Common myeloid progenitor, CD34-positive (primary cell): ENCODE measurements around the gene DOCK2.

ENCODE experiments used
- CTCF ChIA-PET: fragments of 350-600 bp; sonication (Branson Sonifier 250); formaldehyde crosslinking; loops from one replicate; lab custom pipeline; 2021; ENCODE audit warnings: antibody characterized with exemption; lab: Charles Lee
- POLR2A ChIA-PET: fragments of 350-600 bp; sonication (Branson Sonifier 250); formaldehyde crosslinking; loops from one replicate; lab custom pipeline; 2021; ENCODE audit warnings: antibody characterized with exemption; lab: Charles Lee
- DNase-seq, 3 donors: peaks; one replicate each; pipeline versions ENCODE4 v3.0.0 to v3.0.0-alpha.2; 2013
- H3K27ac ChIP-seq, 2 experiments: 1 replicate in 1 of 2; 2 replicates in 1 of 2; pipeline ENCODE4 v1.7.0; 2013; ENCODE audit warnings: inconsistent platforms in 2 of 2, low read length in 2 of 2, mild to moderate bottlenecking in 2 of 2, low read depth in 1 of 2, moderate library complexity in 1 of 2; ENCODE audit not compliant: severe bottlenecking in 2 of 2, insufficient read depth in 1 of 2, poor library complexity in 1 of 2
- H3K27me3 ChIP-seq, 5 experiments: replicated peaks in 2 of 5; 1 replicate in 3 of 5; 2 replicates in 2 of 5; pipeline versions ENCODE4 v1.6.1 to v1.7.0; 2013; ENCODE audit warnings: low read length in 4 of 5, mild to moderate bottlenecking in 2 of 5, moderate library complexity in 2 of 5, inconsistent platforms in 1 of 5; ENCODE audit not compliant: insufficient read depth in 5 of 5, control insufficient read depth in 4 of 5
- H3K36me3 ChIP-seq, 4 experiments: 1 replicate in 2 of 4; 2 replicates in 2 of 4; pipeline versions ENCODE4 v1.6.1 to v1.7.0; 2013; ENCODE audit warnings: low read length in 3 of 4, control low read depth in 1 of 4, mild to moderate bottlenecking in 1 of 4; ENCODE audit not compliant: control insufficient read depth in 4 of 4, insufficient read depth in 4 of 4
- H3K4me1 ChIP-seq, 4 experiments: 1 replicate in 3 of 4; 2 replicates in 1 of 4; pipeline versions ENCODE4 v1.6.1 to v1.7.1; 2013; ENCODE audit warnings: low read length in 3 of 4, mild to moderate bottlenecking in 3 of 4, control low read depth in 1 of 4, inconsistent platforms in 1 of 4, moderate library complexity in 1 of 4; ENCODE audit not compliant: control insufficient read depth in 4 of 4, insufficient read depth in 4 of 4; ENCODE audit errors: control extremely low read depth in 1 of 4
- H3K4me3 ChIP-seq, 7 experiments: 1 replicate in 4 of 7; 2 replicates in 3 of 7; pipeline versions ENCODE4 v1.5.1 to v1.7.0; 2013; ENCODE audit warnings: mild to moderate bottlenecking in 7 of 7, low read length in 6 of 7, moderate library complexity in 6 of 7, inconsistent platforms in 2 of 7, low read depth in 2 of 7, control low read depth in 1 of 7; ENCODE audit not compliant: insufficient read depth in 4 of 7, control insufficient read depth in 1 of 7; ENCODE audit errors: extremely low read depth in 1 of 7
- H3K9me3 ChIP-seq, 5 experiments: 1 replicate in 4 of 5; 2 replicates in 1 of 5; pipeline versions ENCODE4 v1.6.1 to v1.7.1; 2013; ENCODE audit warnings: low read length in 4 of 5, mild to moderate bottlenecking in 2 of 5, inconsistent platforms in 1 of 5, low read depth in 1 of 5, moderate library complexity in 1 of 5; ENCODE audit not compliant: control insufficient read depth in 4 of 5, insufficient read depth in 2 of 5; ENCODE audit errors: control extremely low read depth in 1 of 5
- WGBS: methylation state at CpG from one replicate; pipeline ENCODE4 v1.1.5; 2013; ENCODE audit not compliant: insufficient coverage; 5-methylcytosine and 5-hydroxymethylcytosine counted together

DOCK2 gene

DNA sequence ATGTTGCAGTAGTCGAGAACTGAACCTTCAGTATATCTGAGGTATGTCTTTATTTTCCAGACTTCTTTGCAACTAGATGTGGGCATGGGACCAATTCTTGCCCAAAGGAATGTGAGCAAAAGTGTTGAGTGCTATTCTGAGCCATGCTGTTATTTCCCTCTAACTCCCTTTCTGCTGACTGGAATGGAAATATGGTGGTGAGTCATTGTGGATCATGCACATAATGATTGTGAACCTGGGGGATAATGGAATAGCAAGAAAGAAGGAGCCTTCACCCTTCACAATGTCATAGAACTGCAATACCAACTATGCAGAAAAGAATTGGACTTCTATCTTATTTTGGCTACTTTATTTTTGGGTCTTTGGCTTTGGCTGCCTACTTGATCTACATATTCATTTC lies 10.3 kb upstream of the DOCK2 start:
- Histone ChIP-seq H3K9me3 (no peaks in the 10 kb centered on the region), H3K4me3 (no peak overlapping the region), H3K36me3 (no peaks in the 10 kb centered on the region), H3K27ac (no peak overlapping the region), H3K4me1 (no peaks in the 10 kb centered on the region), H3K27me3 (no peaks in the 10 kb centered on the region)
- DNase-seq, result no peak
- WGBS, result no CpG with 5 or more reads among the region's 1 CpG
- POLR2A ChIA-PET, result no interaction called here
- CTCF ChIA-PET, result no interaction called here

DNA sequence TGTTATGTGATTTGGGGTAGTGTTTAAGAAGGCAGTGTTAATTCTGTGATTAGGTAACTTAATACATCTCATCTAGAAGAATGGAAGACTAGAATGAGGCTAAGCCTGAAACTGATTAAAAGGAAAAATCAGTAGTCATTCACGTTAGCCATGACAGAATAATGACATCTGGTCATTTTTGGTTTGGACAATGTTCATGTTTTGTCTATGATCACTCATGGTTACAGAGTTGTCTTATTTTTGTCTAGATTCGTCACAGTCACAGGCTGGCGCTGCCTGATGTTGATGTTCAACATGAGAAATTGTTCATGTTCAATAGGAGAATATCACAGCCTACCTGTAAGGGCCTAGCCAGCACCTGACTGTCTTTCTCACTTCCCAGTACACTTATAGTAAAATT lies 9.5 kb upstream of the DOCK2 start:
- POLR2A ChIA-PET, result no interaction called here
- Histone ChIP-seq H3K4me3 (no peak overlapping the region), H3K36me3 (no peaks in the 10 kb centered on the region), H3K9me3 (no peaks in the 10 kb centered on the region), H3K4me1 (no peaks in the 10 kb centered on the region), H3K27ac (no peak overlapping the region), H3K27me3 (no peaks in the 10 kb centered on the region)
- CTCF ChIA-PET, result no interaction called here
- no peak for DNase-seq
- 90% methylated on average over 3 of the region's 3 CpGs for WGBS

DNA sequence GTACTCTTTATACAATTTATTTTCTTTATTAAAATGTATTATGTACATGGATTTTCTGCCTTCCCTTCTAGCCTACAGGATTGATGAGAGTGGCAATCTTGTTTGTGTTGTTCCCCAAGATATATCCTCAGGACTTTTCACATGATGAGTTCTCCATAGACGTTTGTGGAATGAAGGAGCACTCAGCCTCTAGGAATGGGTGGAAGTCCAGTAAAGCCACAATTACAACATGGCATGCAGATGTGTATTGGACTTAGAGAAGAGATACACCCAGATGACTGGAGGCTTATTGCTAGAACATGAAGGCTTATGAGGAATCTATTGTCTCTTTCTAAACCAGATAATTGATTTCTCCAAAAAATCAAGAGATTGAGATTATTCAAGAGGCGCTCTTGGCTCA lies 8.2 kb upstream of the DOCK2 start:
- WGBS, result no CpG with 5 or more reads among the region's 2 CpGs
- no peaks in the 10 kb centered on the region for H3K27me3 ChIP-seq
- ChIA-PET POLR2A (no interaction called here), CTCF (no interaction called here)
- no peak overlapping the region for H3K27ac ChIP-seq
- no peak for DNase-seq
- H3K4me3 ChIP-seq, result no peak overlapping the region
- H3K9me3 ChIP-seq, result no peaks in the 10 kb centered on the region
- no peaks in the 10 kb centered on the region for H3K36me3 ChIP-seq
- H3K4me1 ChIP-seq, result no peaks in the 10 kb centered on the region

DNA sequence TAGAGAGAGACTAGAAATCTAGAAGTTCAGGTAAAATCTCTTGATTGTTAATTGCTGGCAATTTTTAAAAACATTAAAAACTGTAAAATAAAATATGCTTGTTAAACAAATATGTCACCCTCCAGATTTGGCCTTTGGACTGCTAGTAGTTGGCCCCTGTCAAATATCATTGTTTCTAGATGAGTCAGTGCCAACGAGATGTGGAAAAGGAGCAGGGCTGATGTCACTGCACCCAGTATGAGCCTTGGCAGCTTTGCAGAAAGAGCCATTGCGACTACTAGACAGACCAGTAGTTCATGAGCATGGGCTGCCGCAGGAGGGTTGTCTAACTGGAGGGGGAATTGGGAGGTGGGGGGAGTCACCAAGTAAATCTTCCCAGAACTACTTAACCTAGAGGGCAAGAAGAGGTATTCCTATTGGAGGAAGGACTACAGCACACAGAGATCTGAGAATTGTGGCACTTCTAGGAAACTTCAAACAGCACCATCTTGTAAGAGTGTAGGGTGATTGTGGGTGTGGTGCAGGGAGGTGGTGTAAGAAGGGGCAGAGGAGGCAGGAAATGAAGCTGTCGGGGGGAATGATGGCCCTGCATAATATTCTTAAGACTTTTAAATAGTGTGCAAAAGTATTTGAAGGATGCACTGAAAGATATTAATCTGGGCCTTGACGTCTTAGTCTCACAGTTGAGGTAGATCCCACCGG lies 7.1 kb upstream of the DOCK2 start:
- CTCF ChIA-PET, result no interaction called here
- POLR2A ChIA-PET, result no interaction called here
- no peak for DNase-seq
- Histone ChIP-seq H3K27ac (no peak overlapping the region), H3K36me3 (no peaks in the 10 kb centered on the region), H3K27me3 (no peaks in the 10 kb centered on the region), H3K9me3 (no peaks in the 10 kb centered on the region), H3K4me1 (no peaks in the 10 kb centered on the region), H3K4me3 (no peak overlapping the region)
- 92% methylated on average over 2 of the region's 6 CpGs for WGBS

DNA sequence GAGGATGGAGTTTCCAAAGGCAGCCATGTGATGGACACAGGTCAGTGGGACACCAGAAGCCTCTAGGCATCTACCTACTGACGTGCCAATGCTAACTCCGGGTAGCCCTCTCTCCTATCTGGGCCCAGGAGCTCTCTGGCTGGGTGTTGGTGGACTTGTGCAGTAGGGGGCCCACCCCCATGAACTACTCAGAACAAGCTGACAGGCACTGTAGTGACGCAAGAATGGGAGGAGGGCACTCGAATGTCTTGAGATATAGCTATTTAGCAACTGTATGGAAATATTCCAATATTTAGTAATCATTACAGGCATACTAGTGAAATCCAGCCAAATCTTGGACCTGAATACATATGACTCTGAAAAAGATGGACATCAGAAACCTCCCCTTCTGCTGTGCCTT lies 5.7 kb upstream of the DOCK2 start:
- no peaks in the 10 kb centered on the region for H3K9me3 ChIP-seq
- ChIA-PET POLR2A (no interaction called here), CTCF (interaction anchor here (0.7 to 1.2 kb wide), 3 partner anchors 13 to 349 kb away, joined by 3 to 4 read pairs (median 3); partner anchors contain the start of gene INSYN2B)
- H3K27me3 ChIP-seq, result no peaks in the 10 kb centered on the region
- no peak overlapping the region for H3K27ac ChIP-seq
- WGBS, result 100% methylated on average over 1 of the region's 4 CpGs
- no peak overlapping the region for H3K4me3 ChIP-seq
- H3K4me1 ChIP-seq, result peaks cover 0 to 3% (median 1%) of the 10 kb centered on the region in 4 experiments
- no peaks in the 10 kb centered on the region for H3K36me3 ChIP-seq
- DNase-seq, result no peak

DNA sequence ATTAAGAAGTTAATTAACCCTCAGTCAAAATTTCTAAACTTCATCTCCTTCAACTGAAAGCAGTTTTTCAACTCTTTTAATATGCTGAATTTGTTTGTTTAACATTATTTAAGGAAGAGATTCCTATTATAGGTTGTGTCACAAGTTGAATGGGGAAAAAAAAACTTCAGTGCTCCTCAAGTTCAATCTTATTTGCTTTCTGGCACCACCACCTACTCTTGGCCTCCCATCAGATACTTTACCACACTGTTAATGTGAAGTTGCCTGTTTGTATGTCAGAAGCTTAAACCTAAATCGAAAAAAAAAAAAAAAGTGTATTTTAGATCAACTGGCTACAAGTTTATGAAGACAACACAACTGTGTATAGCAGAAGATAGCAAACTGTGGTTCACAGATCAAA lies 4.1 kb upstream of the DOCK2 start:
- H3K4me1 ChIP-seq, result peaks cover 2 to 16% (median 12%) of the 10 kb centered on the region in 4 experiments
- DNase-seq, result no peak
- H3K9me3 ChIP-seq, result no peaks in the 10 kb centered on the region
- WGBS, result 100% methylated on average over 1 of the region's 1 CpG
- POLR2A ChIA-PET, result interaction anchor here (0.6 kb wide), 1 partner anchor 576 kb away, joined by 3 read pairs; no protein-coding TSS in a partner anchor
- H3K4me3 ChIP-seq, result no peak overlapping the region
- no peaks in the 10 kb centered on the region for H3K27me3 ChIP-seq
- no peak overlapping the region for H3K27ac ChIP-seq
- CTCF ChIA-PET, result no interaction called here
- H3K36me3 ChIP-seq, result no peaks in the 10 kb centered on the region

DNA sequence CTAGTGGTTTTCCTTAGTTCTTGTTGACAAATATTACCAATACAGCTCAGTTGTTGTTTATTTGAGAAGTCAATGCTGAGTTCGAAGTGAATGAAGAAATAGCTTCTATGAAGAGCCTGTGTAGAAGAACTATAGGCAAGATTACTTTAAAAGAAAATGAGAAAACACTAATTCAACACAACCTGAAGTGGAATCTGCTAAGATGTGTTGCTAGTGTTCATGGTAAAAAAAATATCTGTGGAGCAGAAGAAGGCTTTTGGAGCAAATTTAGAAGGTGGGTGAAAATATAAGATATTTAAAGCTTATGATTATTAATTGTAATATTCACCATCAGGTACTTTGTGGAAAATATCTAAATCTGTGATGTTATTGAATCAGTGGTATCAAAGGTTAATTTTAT lies 2.5 kb upstream of the DOCK2 start:
- no CpG with 5 or more reads among the region's 1 CpG for WGBS
- POLR2A ChIA-PET, result no interaction called here
- no peak overlapping the region for H3K4me3 ChIP-seq
- CTCF ChIA-PET, result no interaction called here
- H3K27me3 ChIP-seq, result no peaks in the 10 kb centered on the region
- H3K4me1 ChIP-seq, result peaks cover 9 to 25% (median 17%) of the 10 kb centered on the region in 4 experiments
- H3K27ac ChIP-seq, result no peak overlapping the region
- H3K36me3 ChIP-seq, result peaks cover 0 to 14% (median 5%) of the 10 kb centered on the region in 4 experiments
- H3K9me3 ChIP-seq, result peaks cover 3 to 11% (median 6%) of the 10 kb centered on the region in 5 experiments
- DNase-seq, result no peak
